ENCODE results near the gene NYAP1.
"Not testable (repeated sequence)": the region's sequence is repeated elsewhere in the genome, so short reads cannot be mapped to it uniquely, and the experiment has no call there.

The NYAP1 gene

GRCh38 chr7:100447363-100447762 lies 36.4 kb upstream of the NYAP1 start:
- H3K4me3 Mint-ChIP-seq, H3K27ac Mint-ChIP-seq: not testable (repeated sequence)

DNA sequence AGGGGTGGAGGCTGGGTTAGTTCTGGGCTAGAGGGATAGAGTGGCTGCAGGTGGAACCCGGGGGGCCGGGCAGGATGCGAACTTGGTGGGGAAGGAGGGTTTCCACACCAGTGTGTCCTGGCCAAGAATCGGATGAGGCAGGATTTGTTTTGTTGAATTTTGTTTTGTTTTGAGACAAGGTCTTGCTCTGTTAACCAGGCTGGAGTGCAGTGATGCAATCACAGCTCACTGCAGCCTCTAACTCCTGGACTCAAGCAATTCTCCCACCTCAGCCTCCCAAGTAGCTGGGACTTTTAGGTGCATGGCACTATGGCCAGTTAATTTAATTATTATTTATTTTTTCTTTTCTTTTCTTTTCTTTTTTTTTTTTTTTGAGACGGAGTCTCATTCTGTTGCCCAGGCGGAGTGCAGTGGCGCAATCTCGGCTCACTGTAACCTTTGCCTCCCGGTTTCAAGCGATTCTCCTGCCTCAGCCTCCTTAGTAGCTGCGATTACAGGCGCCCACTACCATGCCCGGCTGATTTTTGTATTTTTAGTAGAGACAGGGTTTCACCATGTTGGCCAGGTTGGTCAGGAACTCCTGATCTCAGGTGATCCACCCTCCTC lies 34.4 kb upstream of the NYAP1 start:
- Mint-ChIP-seq H3K36me3 (ENCODE audit: low read depth) (no peaks in the 10 kb centered on the region), H3K27me3 (ENCODE audit: low read depth) (no peaks in the 10 kb centered on the region), H3K9me3 (no peaks in the 10 kb centered on the region), H3K4me3 (no peak overlapping the region), H3K27ac (no peak overlapping the region), H3K4me1 (ENCODE audit: low read depth) (peaks cover 10% of the 10 kb centered on the region)

More at GRCh38 chr7:100447363-100447762, 36.4 kb upstream of the NYAP1 start:
- H3K9me3 Mint-ChIP-seq; H3K27me3 Mint-ChIP-seq (ENCODE audit: low read depth); H3K36me3 Mint-ChIP-seq (ENCODE audit: low read depth): not testable (repeated sequence)
- H3K4me1 Mint-ChIP-seq (ENCODE audit: low read depth), result peaks cover 11% of the 10 kb centered on the region

DNA sequence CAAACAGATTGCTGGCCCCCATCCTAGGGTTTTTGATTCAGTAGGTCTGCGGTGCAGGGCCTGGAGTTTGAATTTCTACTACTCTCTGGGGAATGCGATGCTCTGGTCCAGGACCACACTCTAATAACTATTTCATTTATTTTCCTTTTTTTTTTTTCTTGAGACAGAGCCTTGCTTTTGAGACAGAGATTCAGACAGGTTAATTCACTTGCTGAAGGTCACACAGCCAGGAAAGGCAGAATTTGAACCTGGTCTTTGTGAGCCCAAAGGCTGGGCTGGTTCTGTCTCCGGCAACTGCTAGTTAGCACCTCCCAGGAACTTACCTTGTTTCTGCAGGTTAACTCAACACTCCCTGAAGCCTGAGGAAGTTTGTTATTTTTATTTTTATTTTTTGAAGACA lies 31.2 kb upstream of the NYAP1 start:
- Mint-ChIP-seq H3K27ac (no peak overlapping the region), H3K27me3 (ENCODE audit: low read depth) (no peaks in the 10 kb centered on the region), H3K9me3 (no peaks in the 10 kb centered on the region), H3K36me3 (ENCODE audit: low read depth) (peaks cover 3% of the 10 kb centered on the region), H3K4me1 (ENCODE audit: low read depth) (peaks cover 8% of the 10 kb centered on the region), H3K4me3 (no peak overlapping the region)

GRCh38 chr7:100453854-100454253 lies 29.9 kb upstream of the NYAP1 start:
- H3K27ac Mint-ChIP-seq; H3K27me3 Mint-ChIP-seq (ENCODE audit: low read depth); H3K4me3 Mint-ChIP-seq; H3K4me1 Mint-ChIP-seq (ENCODE audit: low read depth); H3K36me3 Mint-ChIP-seq (ENCODE audit: low read depth); H3K9me3 Mint-ChIP-seq: not testable (repeated sequence)

DNA sequence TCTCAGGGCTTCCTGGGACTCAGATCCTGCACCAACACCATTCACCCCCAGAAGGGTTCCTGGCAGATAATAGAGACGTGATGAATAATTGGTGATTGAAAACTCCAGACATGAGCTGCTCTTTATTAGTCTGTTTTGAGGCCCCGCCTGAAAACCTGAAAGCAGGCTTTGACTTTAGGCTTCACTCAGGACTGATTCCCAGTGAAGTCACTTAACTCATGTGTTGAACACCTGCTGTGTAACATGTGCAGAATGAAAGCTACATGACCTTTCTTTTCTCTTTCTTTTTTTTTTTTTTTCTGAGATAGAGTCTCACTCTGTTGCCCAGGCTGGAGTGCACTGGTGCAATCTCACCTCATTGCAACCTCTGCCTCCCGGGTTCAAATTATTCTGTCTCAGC lies 28.5 kb upstream of the NYAP1 start:
- Mint-ChIP-seq H3K36me3 (ENCODE audit: low read depth) (peaks cover 9% of the 10 kb centered on the region), H3K27ac (no peak overlapping the region), H3K4me1 (ENCODE audit: low read depth) (peaks cover 8% of the 10 kb centered on the region), H3K9me3 (no peaks in the 10 kb centered on the region), H3K4me3 (no peak overlapping the region), H3K27me3 (ENCODE audit: low read depth) (no peaks in the 10 kb centered on the region)

DNA sequence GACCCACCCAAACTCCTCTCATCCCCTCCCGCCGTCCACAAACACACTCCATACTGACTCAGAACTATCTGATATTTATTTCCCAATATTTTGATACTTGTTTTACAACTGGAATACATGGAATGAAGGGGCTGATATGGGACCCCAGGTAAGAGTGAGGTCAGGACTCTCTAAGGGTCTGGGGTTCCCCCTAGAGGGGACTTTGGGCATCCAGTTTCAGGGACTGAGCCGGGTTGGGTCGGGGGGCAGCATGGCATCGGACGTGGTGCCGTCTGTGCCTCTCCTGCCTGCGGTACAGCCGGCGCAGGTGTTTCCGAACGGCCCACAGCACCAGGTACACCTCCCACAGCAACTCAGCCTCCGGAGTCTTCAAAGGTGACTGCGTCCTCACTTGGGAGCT lies 27.2 kb upstream of the NYAP1 start:
- H3K4me1 Mint-ChIP-seq (ENCODE audit: low read depth), result peaks cover 8% of the 10 kb centered on the region
- no peaks in the 10 kb centered on the region for H3K27me3 Mint-ChIP-seq (ENCODE audit: low read depth)
- H3K9me3 Mint-ChIP-seq, result no peaks in the 10 kb centered on the region
- no peak overlapping the region for H3K4me3 Mint-ChIP-seq
- H3K36me3 Mint-ChIP-seq (ENCODE audit: low read depth), result peaks cover 9% of the 10 kb centered on the region
- no peak overlapping the region for H3K27ac Mint-ChIP-seq

DNA sequence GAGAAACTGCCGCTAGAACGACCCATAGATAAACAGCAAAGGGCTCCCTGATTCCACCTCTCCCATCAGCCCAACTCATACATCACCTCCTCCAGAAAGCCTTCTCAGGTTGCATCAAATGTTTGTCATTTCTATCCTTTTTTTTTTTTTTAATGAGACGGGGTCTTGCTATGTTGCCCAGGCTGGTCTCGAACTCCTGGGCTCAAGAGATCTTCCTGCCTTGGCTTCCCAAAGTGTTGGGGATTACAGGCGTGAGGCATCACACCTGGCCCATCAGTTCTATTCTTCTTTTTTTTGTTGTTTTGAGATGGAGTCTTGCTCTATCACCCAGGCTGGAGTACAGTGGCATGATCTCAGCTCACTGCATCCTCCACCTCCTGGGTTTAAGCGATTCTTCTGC lies 26.7 kb upstream of the NYAP1 start:
- Mint-ChIP-seq H3K36me3 (ENCODE audit: low read depth) (peaks cover 11% of the 10 kb centered on the region), H3K4me3 (no peak overlapping the region), H3K27me3 (ENCODE audit: low read depth) (no peaks in the 10 kb centered on the region), H3K4me1 (ENCODE audit: low read depth) (peaks cover 8% of the 10 kb centered on the region), H3K27ac (no peak overlapping the region), H3K9me3 (no peaks in the 10 kb centered on the region)

GRCh38 chr7:100464210-100464660 lies 19.5 kb upstream of the NYAP1 start, which contains the start of gene SPACDR:
Gene SPACDR, minus strand, starts transcription at chr7:100464260. Its CDS starts 235 bp downstream, at chr7:100464025.
- no peaks in the 10 kb centered on the region for H3K9me3 Mint-ChIP-seq
- H3K4me3 Mint-ChIP-seq, result no peak within 1 kb of the TSS
- peaks cover 18% of the 10 kb centered on the region for H3K36me3 Mint-ChIP-seq (ENCODE audit: low read depth)
- no peaks in the 10 kb centered on the region for H3K27me3 Mint-ChIP-seq (ENCODE audit: low read depth)
- H3K27ac Mint-ChIP-seq, result no peak within 1 kb of the TSS
- peaks cover 4% of the 10 kb centered on the region for H3K4me1 Mint-ChIP-seq (ENCODE audit: low read depth)

GRCh38 chr7:100464791-100465190 lies 18.9 kb upstream of the NYAP1 start:
- Mint-ChIP-seq H3K27me3 (ENCODE audit: low read depth) (no peaks in the 10 kb centered on the region), H3K4me3 (no peak overlapping the region), H3K4me1 (ENCODE audit: low read depth) (peaks cover 5% of the 10 kb centered on the region), H3K9me3 (no peaks in the 10 kb centered on the region), H3K27ac (no peak overlapping the region), H3K36me3 (ENCODE audit: low read depth) (peaks cover 15% of the 10 kb centered on the region)

GRCh38 chr7:100465299-100465698 lies 18.4 kb upstream of the NYAP1 start:
- no peaks in the 10 kb centered on the region for H3K27me3 Mint-ChIP-seq (ENCODE audit: low read depth)
- H3K4me3 Mint-ChIP-seq, result no peak overlapping the region
- H3K4me1 Mint-ChIP-seq (ENCODE audit: low read depth), result peaks cover 5% of the 10 kb centered on the region
- H3K27ac Mint-ChIP-seq, result no peak overlapping the region
- H3K36me3 Mint-ChIP-seq (ENCODE audit: low read depth), result peaks cover 17% of the 10 kb centered on the region
- H3K9me3 Mint-ChIP-seq, result no peaks in the 10 kb centered on the region

GRCh38 chr7:100465702-100466311 lies 17.9 kb upstream of the NYAP1 start:
- Mint-ChIP-seq H3K4me3 (no peak overlapping the region), H3K27me3 (ENCODE audit: low read depth) (no peaks in the 10 kb centered on the region), H3K9me3 (no peaks in the 10 kb centered on the region), H3K36me3 (ENCODE audit: low read depth) (peaks cover 21% of the 10 kb centered on the region), H3K4me1 (ENCODE audit: low read depth) (peaks cover 7% of the 10 kb centered on the region), H3K27ac (no peak overlapping the region)

GRCh38 chr7:100466653-100467605 lies 16.8 kb upstream of the NYAP1 start:
- Mint-ChIP-seq H3K9me3 (no peaks in the 10 kb centered on the region), H3K4me1 (ENCODE audit: low read depth) (peaks cover 9% of the 10 kb centered on the region), H3K4me3 (no peak overlapping the region), H3K27ac (no peak overlapping the region), H3K27me3 (ENCODE audit: low read depth) (no peaks in the 10 kb centered on the region), H3K36me3 (ENCODE audit: low read depth) (peaks cover 21% of the 10 kb centered on the region)

GRCh38 chr7:100467638-100468373 lies 15.9 kb upstream of the NYAP1 start:
- no peaks in the 10 kb centered on the region for H3K9me3 Mint-ChIP-seq
- no peak overlapping the region for H3K4me3 Mint-ChIP-seq
- H3K4me1 Mint-ChIP-seq (ENCODE audit: low read depth), result peaks cover 10% of the 10 kb centered on the region
- peaks cover 20% of the 10 kb centered on the region for H3K36me3 Mint-ChIP-seq (ENCODE audit: low read depth)
- no peak overlapping the region for H3K27ac Mint-ChIP-seq
- H3K27me3 Mint-ChIP-seq (ENCODE audit: low read depth), result no peaks in the 10 kb centered on the region

All from T-helper 1 cell treated with Interleukin-12 subunit alpha and Interleukin-12 subunit beta and Interleukin-4 antibody, amounts not matched to agents 30 μg/mL and 1 μg/mL, for 36 hours (primary cell).